Measurements from ENCODE around the gene NEU4. TPM values are rescaled to one million over a fixed set of nuclear protein-coding genes. Genes with fewer than 3 reads are reported as not detected.
"Not testable (repeated sequence)": the region's sequence is repeated elsewhere in the genome, so short reads cannot be mapped to it uniquely, and the experiment has no call there.

Gene NEU4
- total and polyA plus RNA-seq, 2 of the 4 experiments (the other 2 are of a cell fraction) = not detected

DNA sequence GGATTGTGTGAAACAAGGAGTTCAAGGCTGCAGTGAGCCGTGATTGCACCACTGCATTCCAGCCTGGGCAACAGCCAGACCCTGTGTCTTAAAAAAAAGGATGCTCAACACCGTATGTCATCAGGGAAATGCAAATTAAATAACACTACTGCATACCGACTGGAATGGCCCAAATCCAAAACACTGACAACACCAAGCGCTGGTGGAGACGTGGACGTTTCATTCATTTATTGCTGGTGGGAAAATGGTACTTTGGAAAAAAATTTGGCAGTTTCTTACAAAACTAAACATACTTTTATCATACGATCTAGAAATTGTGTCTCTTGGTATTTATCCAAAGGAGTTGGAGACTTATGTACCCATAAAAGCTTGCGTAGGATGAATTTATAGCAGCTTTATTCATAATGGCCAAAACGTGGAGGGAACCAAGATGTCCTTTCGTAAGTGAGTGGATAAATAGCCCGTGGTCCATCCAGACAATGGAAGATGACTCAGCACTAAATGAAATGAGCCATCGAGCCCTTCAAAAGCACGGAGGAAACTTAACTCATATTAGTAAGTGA, 24.2 kb downstream of the NEU4 start:
- no peaks in the 10 kb centered on the region for H4K20me1 ChIP-seq (ENCODE audit: insufficient read depth, low read length)
- no peak overlapping the region for H3K23ac ChIP-seq (ENCODE audit: low read depth, low read length)
- H3K14ac ChIP-seq (replicated peaks; ENCODE audit: low read depth, low read length) = no peak overlapping the region
- H3K18ac ChIP-seq (ENCODE audit: low read depth, low read length) = no peak overlapping the region
- BruUV-seq (replicated peaks) = no TSS peak
- H3K4me2 ChIP-seq (ENCODE audit: low read depth, low read length) = peak overlapping the region; percentile 58; the same call in 1 of the 2 replicates
- no peaks in the 10 kb centered on the region for H3K79me1 ChIP-seq (ENCODE audit: low read depth in 1 of 2, low read length in 2 of 2)
- peaks cover 10% of the 10 kb centered on the region for H3K27me3 ChIP-seq (ENCODE audit: control insufficient read depth, insufficient read depth, low read length)
- no peak overlapping the region for H3K9ac ChIP-seq (ENCODE audit: low read depth, low read length)
- no peak overlapping the region for H2BK15ac ChIP-seq (ENCODE audit: low read depth, low read length)
- H2AFZ ChIP-seq (replicated peaks; ENCODE audit: low read length, poor library complexity) = no peak overlapping the region
- DNase-seq (peak; percentile 55), ATAC-seq (ENCODE audit: low read depth) (peak; percentile 83)
- no peak overlapping the region for H3K4me3 ChIP-seq (ENCODE audit: insufficient read depth, low read depth, low read length)
- in situ Hi-C loops (cut with MboI; ENCODE audit: low sequenced_read_pairs) = no loop called here
- ChIA-PET POLR2A (ENCODE audit: unreplicated experiment) (no interaction called here), CTCF (no interaction called here)
- H2AK5ac ChIP-seq (ENCODE audit: low read depth, low read length) = no peak overlapping the region
- H2BK120ac ChIP-seq (ENCODE audit: low read depth, low read length) = no peak overlapping the region
- no peaks in the 10 kb centered on the region for H3K4me1 ChIP-seq (ENCODE audit: control insufficient read depth, insufficient read depth, low read length)
- H3K4ac ChIP-seq (ENCODE audit: low read depth, low read length) = no peak overlapping the region
- TF ChIP-seq NFE2L2 (IDR thresholded peaks at IDR 0.05; ENCODE audit: low read depth, low read length) (peak; percentile 99), BHLHE40 (IDR thresholded peaks at IDR 0.05; ENCODE audit: low read depth, low read length) (no peak), MAFK (IDR thresholded peaks at IDR 0.05; ENCODE audit: low read depth, low read length) (peak; percentile 94), CEBPB (IDR thresholded peaks at IDR 0.05; ENCODE audit: low read depth, low read length) (peak; percentile 69; the same call in 1 of the 2 replicates), CHD1 (IDR thresholded peaks at IDR 0.05; ENCODE audit: low read depth, low read length) (no peak), MXI1 (IDR thresholded peaks at IDR 0.05; ENCODE audit: borderline replicate concordance, low read depth, low read length) (no peak)
- no peaks in the 10 kb centered on the region for H3K36me3 ChIP-seq (ENCODE audit: control insufficient read depth, insufficient read depth, low read length)
- H2AK9ac ChIP-seq (replicated peaks; ENCODE audit: low read depth, low read length, poor library complexity) = no peak overlapping the region
- no peaks in the 10 kb centered on the region for H3K9me1 ChIP-seq (ENCODE audit: insufficient read depth, low read length)
- no peak overlapping the region for H3K27ac ChIP-seq (ENCODE audit: insufficient read depth, low read length)
- H3K56ac ChIP-seq (ENCODE audit: extremely low read depth, insufficient read depth, low read length) = no peak overlapping the region
- H4K5ac ChIP-seq (ENCODE audit: low read depth, low read length) = no peak overlapping the region
- H3K9me3 ChIP-seq (ENCODE audit: control insufficient read depth, insufficient read depth, low read length) = peaks cover 8% of the 10 kb centered on the region
- dilution Hi-C loops (cut with HindIII; ENCODE audit: low sequenced_read_pairs, unreplicated experiment) = no loop called here
- intact Hi-C loops (cut with micrococcal nuclease) = loop anchor here (5.0 kb wide), 1 partner anchor 41 kb away; no protein-coding TSS in a partner anchor
- no peak overlapping the region for H4K91ac ChIP-seq (ENCODE audit: insufficient read depth, low read depth, low read length)
- H2BK5ac ChIP-seq (ENCODE audit: low read depth, low read length, poor library complexity, severe bottlenecking) = no peak overlapping the region
- H2BK20ac ChIP-seq (ENCODE audit: low read depth, low read length) = 0 out of 2 replicates have a peak overlapping the region, but pooled peaks have one; percentile 16
- no peak overlapping the region for H4K8ac ChIP-seq (ENCODE audit: low read depth in 2 of 2, low read length in 2 of 2)
- WGBS, 2 experiments (ENCODE audit: extremely low coverage in 2 of 2, insufficient read length in 1 of 2) = 0% methylated on average over 1 of the region's 13 CpGs; no CpG with 5 or more reads in 1 of the 2 experiments

GRCh38 chr2:241833756-241834526, 24.9 kb downstream of the NEU4 start:
- H2AK9ac ChIP-seq (replicated peaks; ENCODE audit: low read depth, low read length, poor library complexity); dilution Hi-C loops (cut with HindIII; ENCODE audit: low sequenced_read_pairs, unreplicated experiment); POLR2A ChIA-PET (ENCODE audit: unreplicated experiment); in situ Hi-C loops (cut with MboI; ENCODE audit: low sequenced_read_pairs); H2BK120ac ChIP-seq (ENCODE audit: low read depth, low read length); DNase-seq; H3K9ac ChIP-seq (ENCODE audit: low read depth, low read length); H2BK5ac ChIP-seq (ENCODE audit: low read depth, low read length, poor library complexity, severe bottlenecking); H2AFZ ChIP-seq (replicated peaks; ENCODE audit: low read length, poor library complexity); H3K4me3 ChIP-seq (ENCODE audit: insufficient read depth, low read depth, low read length); H3K23ac ChIP-seq (ENCODE audit: low read depth, low read length); H3K9me3 ChIP-seq (ENCODE audit: control insufficient read depth, insufficient read depth, low read length); H3K4me2 ChIP-seq (ENCODE audit: low read depth, low read length); H3K36me3 ChIP-seq (ENCODE audit: control insufficient read depth, insufficient read depth, low read length); H3K18ac ChIP-seq (ENCODE audit: low read depth, low read length); H3K14ac ChIP-seq (replicated peaks; ENCODE audit: low read depth, low read length); ATAC-seq (ENCODE audit: low read depth); H3K4ac ChIP-seq (ENCODE audit: low read depth, low read length); H4K91ac ChIP-seq (ENCODE audit: insufficient read depth, low read depth, low read length); H3K79me1 ChIP-seq (ENCODE audit: low read depth in 1 of 2, low read length in 2 of 2); H2AK5ac ChIP-seq (ENCODE audit: low read depth, low read length); H3K4me1 ChIP-seq (ENCODE audit: control insufficient read depth, insufficient read depth, low read length); H3K56ac ChIP-seq (ENCODE audit: extremely low read depth, insufficient read depth, low read length); H2BK15ac ChIP-seq (ENCODE audit: low read depth, low read length); BruUV-seq (replicated peaks); CTCF ChIA-PET; H4K5ac ChIP-seq (ENCODE audit: low read depth, low read length); H3K27ac ChIP-seq (ENCODE audit: insufficient read depth, low read length); H4K20me1 ChIP-seq (ENCODE audit: insufficient read depth, low read length); H3K9me1 ChIP-seq (ENCODE audit: insufficient read depth, low read length); H4K8ac ChIP-seq (ENCODE audit: low read depth in 2 of 2, low read length in 2 of 2): not testable (repeated sequence)
- 0 out of 2 replicates have a peak overlapping the region, but pooled peaks have one; percentile 16 for H2BK20ac ChIP-seq (ENCODE audit: low read depth, low read length)
- H3K27me3 ChIP-seq (ENCODE audit: control insufficient read depth, insufficient read depth, low read length) = peaks cover 15% of the 10 kb centered on the region
- intact Hi-C loops (cut with micrococcal nuclease) = loop anchor here (5.0 kb wide), 1 partner anchor 42 kb away; no protein-coding TSS in a partner anchor
- 75% methylated on average over 2 of the region's 28 CpGs; no CpG with 5 or more reads in 1 of the 2 experiments for WGBS, 2 experiments (ENCODE audit: extremely low coverage in 2 of 2, insufficient read length in 1 of 2)
